Measurements from ENCODE around the gene ADARB2. TPM values are rescaled to one million over a fixed set of nuclear protein-coding genes. Genes with fewer than 3 reads are reported as not detected.
A peak's percentile ranks its signal among the peaks of the same experiment; 100 is the strongest.

ADARB2 gene
- total and polyA plus RNA-seq, 4 experiments from 2014 or later: 13.5 to 14.1 TPM; not detected in 2

GRCh38 chr10:1171586-1171985 is 565.7 kb downstream of the ADARB2 start:
- no peaks in the 10 kb centered on the region for H3K36me3 ChIP-seq (ENCODE audit: insufficient read depth, low read length)

GRCh38 chr10:1171182-1171581 is 566.1 kb downstream of the ADARB2 start:
- peaks cover 5 to 7% of the 10 kb centered on the region in 2 donors for H3K27me3 Mint-ChIP-seq
- POLR2A ChIA-PET (ENCODE audit: partially characterized antibody): no interaction called here
- H3K27ac Mint-ChIP-seq: no peak overlapping the region
- H3K4me3 Mint-ChIP-seq: no peak overlapping the region
- no peaks in the 10 kb centered on the region for H3K27me3 ChIP-seq (ENCODE audit: insufficient read depth, low read length)
- H3K27ac ChIP-seq (ENCODE audit: low read depth, low read length): no peak overlapping the region
- CTCF ChIA-PET (ENCODE audit: partially characterized antibody): no interaction called here
- intact Hi-C loops (cut with micrococcal nuclease): no loop called here
- no peaks in the 10 kb centered on the region for H3K36me3 ChIP-seq (ENCODE audit: insufficient read depth, low read length)
- H3K9me3 ChIP-seq (ENCODE audit: control insufficient read depth in 1 of 2, low read length in 2 of 2): no peaks in the 10 kb centered on the region
- H3K4me3 ChIP-seq (ENCODE audit: low read length in 2 of 2): no peak overlapping the region
- no peaks in the 10 kb centered on the region for H3K36me3 Mint-ChIP-seq
- H3K9me3 Mint-ChIP-seq: peaks cover 0 to 2% (median 0%) of the 10 kb centered on the region in 8 donors
- no peaks in the 10 kb centered on the region for H3K4me1 ChIP-seq (ENCODE audit: insufficient read depth, low read length)
- peaks cover 0 to 1% (median 0%) of the 10 kb centered on the region in 4 donors for H3K4me1 Mint-ChIP-seq
- no peak for DNase-seq

More at GRCh38 chr10:1171586-1171985, 565.7 kb downstream of the ADARB2 start:
- Mint-ChIP-seq H3K9me3 (peaks cover 0 to 2% (median 0%) of the 10 kb centered on the region in 8 donors), H3K27me3 (peaks cover 5 to 7% of the 10 kb centered on the region in 2 donors), H3K4me3 (no peak overlapping the region), H3K27ac (peak overlapping the region in 1 of 7 donors; percentile 43), H3K4me1 (peaks cover 0 to 1% (median 0%) of the 10 kb centered on the region in 4 donors), H3K36me3 (no peaks in the 10 kb centered on the region)
- DNase-seq: no peak
- intact Hi-C loops (cut with micrococcal nuclease): no loop called here
- POLR2A ChIA-PET (ENCODE audit: partially characterized antibody): no interaction called here
- Histone ChIP-seq H3K27me3 (ENCODE audit: insufficient read depth, low read length) (no peaks in the 10 kb centered on the region), H3K27ac (ENCODE audit: low read depth, low read length) (no peak overlapping the region), H3K4me1 (ENCODE audit: insufficient read depth, low read length) (no peaks in the 10 kb centered on the region), H3K9me3 (ENCODE audit: control insufficient read depth in 1 of 2, low read length in 2 of 2) (no peaks in the 10 kb centered on the region), H3K4me3 (ENCODE audit: low read length in 2 of 2) (no peak overlapping the region)
- CTCF ChIA-PET (ENCODE audit: partially characterized antibody): no interaction called here

GRCh38 chr10:1170867-1171180 is 566.5 kb downstream of the ADARB2 start:
- intact Hi-C loops (cut with micrococcal nuclease): no loop called here
- no peaks in the 10 kb centered on the region for H3K27me3 ChIP-seq (ENCODE audit: insufficient read depth, low read length)
- Mint-ChIP-seq H3K27ac (no peak overlapping the region), H3K4me3 (no peak overlapping the region), H3K27me3 (peaks cover 5 to 9% of the 10 kb centered on the region in 2 donors), H3K9me3 (peaks cover 0 to 2% (median 0%) of the 10 kb centered on the region in 8 donors), H3K4me1 (peaks cover 0 to 1% (median 0%) of the 10 kb centered on the region in 4 donors), H3K36me3 (no peaks in the 10 kb centered on the region)
- H3K4me1 ChIP-seq (ENCODE audit: insufficient read depth, low read length): no peaks in the 10 kb centered on the region
- CTCF ChIA-PET (ENCODE audit: partially characterized antibody): no interaction called here
- POLR2A ChIA-PET (ENCODE audit: partially characterized antibody): no interaction called here
- H3K4me3 ChIP-seq (ENCODE audit: low read length in 2 of 2): no peak overlapping the region
- no peaks in the 10 kb centered on the region for H3K36me3 ChIP-seq (ENCODE audit: insufficient read depth, low read length)
- H3K27ac ChIP-seq (ENCODE audit: low read depth, low read length): no peak overlapping the region
- no peak for DNase-seq
- no peaks in the 10 kb centered on the region for H3K9me3 ChIP-seq (ENCODE audit: control insufficient read depth in 1 of 2, low read length in 2 of 2)

- no peak overlapping the region for H3K4me3 ChIP-seq (ENCODE audit: low read length in 2 of 2)
- no peak for DNase-seq
- no peaks in the 10 kb centered on the region for H3K36me3 ChIP-seq (ENCODE audit: insufficient read depth, low read length)
- Mint-ChIP-seq H3K4me1 (peaks cover 0 to 1% (median 0%) of the 10 kb centered on the region in 4 donors), H3K36me3 (no peaks in the 10 kb centered on the region), H3K27ac (no peak overlapping the region), H3K4me3 (no peak overlapping the region), H3K9me3 (peaks cover 0 to 2% (median 0%) of the 10 kb centered on the region in 8 donors), H3K27me3 (peaks cover 5 to 9% of the 10 kb centered on the region in 2 donors)
- intact Hi-C loops (cut with micrococcal nuclease): no loop called here
- H3K9me3 ChIP-seq (ENCODE audit: control insufficient read depth in 1 of 2, low read length in 2 of 2): no peaks in the 10 kb centered on the region
- no peak overlapping the region for H3K27ac ChIP-seq (ENCODE audit: low read depth, low read length)
- no peaks in the 10 kb centered on the region for H3K27me3 ChIP-seq (ENCODE audit: insufficient read depth, low read length)
- CTCF ChIA-PET (ENCODE audit: partially characterized antibody): no interaction called here
- H3K4me1 ChIP-seq (ENCODE audit: insufficient read depth, low read length): no peaks in the 10 kb centered on the region
- POLR2A ChIA-PET (ENCODE audit: partially characterized antibody): no interaction called here
Measured at GRCh38 chr10:1169981-1170866, 567.1 kb downstream of the ADARB2 start.

- Mint-ChIP-seq H3K27ac (no peak overlapping the region), H3K36me3 (no peaks in the 10 kb centered on the region), H3K9me3 (peaks cover 0 to 2% (median 0%) of the 10 kb centered on the region in 8 donors), H3K4me1 (peaks cover 0 to 1% (median 0%) of the 10 kb centered on the region in 4 donors), H3K27me3 (peaks cover 5 to 9% of the 10 kb centered on the region in 2 donors), H3K4me3 (no peak overlapping the region)
- Histone ChIP-seq H3K9me3 (ENCODE audit: control insufficient read depth in 1 of 2, low read length in 2 of 2) (no peaks in the 10 kb centered on the region), H3K27ac (ENCODE audit: low read depth, low read length) (no peak overlapping the region), H3K4me1 (ENCODE audit: insufficient read depth, low read length) (no peaks in the 10 kb centered on the region), H3K4me3 (ENCODE audit: low read length in 2 of 2) (no peak overlapping the region), H3K36me3 (ENCODE audit: insufficient read depth, low read length) (no peaks in the 10 kb centered on the region), H3K27me3 (ENCODE audit: insufficient read depth, low read length) (no peaks in the 10 kb centered on the region)
- intact Hi-C loops (cut with micrococcal nuclease): no loop called here
- CTCF ChIA-PET (ENCODE audit: partially characterized antibody): no interaction called here
- no peak for DNase-seq
- POLR2A ChIA-PET (ENCODE audit: partially characterized antibody): no interaction called here
Measured at GRCh38 chr10:1169186-1169885, 568.0 kb downstream of the ADARB2 start.

- Mint-ChIP-seq H3K4me1 (peaks cover 0 to 1% (median 0%) of the 10 kb centered on the region in 4 donors), H3K27me3 (peaks cover 3 to 7% of the 10 kb centered on the region in 2 donors), H3K4me3 (no peak overlapping the region), H3K9me3 (peaks cover 0 to 2% (median 0%) of the 10 kb centered on the region in 8 donors), H3K36me3 (no peaks in the 10 kb centered on the region), H3K27ac (no peak overlapping the region)
- POLR2A ChIA-PET (ENCODE audit: partially characterized antibody): interaction anchor here (0.6 kb wide), 1 partner anchor 325 kb away, joined by 4 read pairs; no protein-coding TSS in a partner anchor
- H3K4me1 ChIP-seq (ENCODE audit: insufficient read depth, low read length): no peaks in the 10 kb centered on the region
- no peaks in the 10 kb centered on the region for H3K36me3 ChIP-seq (ENCODE audit: insufficient read depth, low read length)
- H3K9me3 ChIP-seq (ENCODE audit: control insufficient read depth in 1 of 2, low read length in 2 of 2): no peaks in the 10 kb centered on the region
- no peak overlapping the region for H3K27ac ChIP-seq (ENCODE audit: low read depth, low read length)
- H3K4me3 ChIP-seq (ENCODE audit: low read length in 2 of 2): no peak overlapping the region
- no peaks in the 10 kb centered on the region for H3K27me3 ChIP-seq (ENCODE audit: insufficient read depth, low read length)
- intact Hi-C loops (cut with micrococcal nuclease): no loop called here
- CTCF ChIA-PET (ENCODE audit: partially characterized antibody): no interaction called here
- DNase-seq: no peak
Measured at GRCh38 chr10:1168763-1169162, 568.6 kb downstream of the ADARB2 start.

GRCh38 chr10:1166828-1167275 is 570.5 kb downstream of the ADARB2 start:
- DNase-seq: no peak
- no peaks in the 10 kb centered on the region for H3K4me1 ChIP-seq (ENCODE audit: insufficient read depth, low read length)
- Mint-ChIP-seq H3K27ac (no peak overlapping the region), H3K9me3 (peaks cover 0 to 2% (median 0%) of the 10 kb centered on the region in 8 donors), H3K27me3 (peaks cover 2 to 12% of the 10 kb centered on the region in 2 donors), H3K4me1 (peaks cover 0 to 1% (median 0%) of the 10 kb centered on the region in 4 donors), H3K4me3 (no peak overlapping the region), H3K36me3 (no peaks in the 10 kb centered on the region)
- H3K27me3 ChIP-seq (ENCODE audit: insufficient read depth, low read length): no peaks in the 10 kb centered on the region
- no peaks in the 10 kb centered on the region for H3K36me3 ChIP-seq (ENCODE audit: insufficient read depth, low read length)
- ChIA-PET POLR2A (ENCODE audit: partially characterized antibody) (no interaction called here), CTCF (ENCODE audit: partially characterized antibody) (no interaction called here)
- no peak overlapping the region for H3K4me3 ChIP-seq (ENCODE audit: low read length in 2 of 2)
- H3K27ac ChIP-seq (ENCODE audit: low read depth, low read length): no peak overlapping the region
- intact Hi-C loops (cut with micrococcal nuclease): no loop called here
- H3K9me3 ChIP-seq (ENCODE audit: control insufficient read depth in 1 of 2, low read length in 2 of 2): no peaks in the 10 kb centered on the region
